GM19372 (cell line): Measurements from ENCODE around the gene ARFRP1.

Experiments
- ATAC-seq: cut with Tn5 transposase; IDR thresholded peaks from one replicate; pipeline ENCODE4 v1.9.1; 2021; ENCODE audit warnings: mild to moderate bottlenecking, low read depth, moderate library complexity; ENCODE audit not compliant: unreplicated experiment

Gene ARFRP1

GRCh38 chr20:63703471-63703975 lies 4.3 kb downstream of the ARFRP1 start:
- ATAC-seq = no peak

GRCh38 chr20:63702751-63703470 lies 4.9 kb downstream of the ARFRP1 start:
- ATAC-seq = no peak

- ATAC-seq = no peak
These were observed 5.6 kb downstream of the ARFRP1 start for GRCh38 chr20:63702036-63702665.

GRCh38 chr20:63701329-63702035 lies 6.3 kb downstream of the ARFRP1 start:
- no peak for ATAC-seq

- ATAC-seq = no peak
These were observed 6.8 kb downstream of the ARFRP1 start for GRCh38 chr20:63701051-63701328.

GRCh38 chr20:63700199-63701050 lies 7.4 kb downstream of the ARFRP1 start:
- ATAC-seq = no peak

GRCh38 chr20:63699466-63700198 lies 8.1 kb downstream of the ARFRP1 start:
- ATAC-seq = no peak

GRCh38 chr20:63698739-63699465 lies 8.9 kb downstream of the ARFRP1 start:
- ATAC-seq = no peak

GRCh38 chr20:63697868-63698545 lies 9.8 kb downstream of the ARFRP1 start:
- no peak for ATAC-seq

- no peak for ATAC-seq
These were observed 10.4 kb downstream of the ARFRP1 start for GRCh38 chr20:63697357-63697867.

- no peak for ATAC-seq
These were observed 11.0 kb downstream of the ARFRP1 start, which contains the start of gene TNFRSF6B for GRCh38 chr20:63696628-63697356. Gene TNFRSF6B, plus strand, starts transcription at chr20:63696652. Its CDS starts 116 bp downstream, at chr20:63696768.

- no peak for ATAC-seq
These were observed 11.5 kb downstream of the ARFRP1 start for GRCh38 chr20:63696306-63696627.

- ATAC-seq = no peak
These were observed 12.1 kb downstream of the ARFRP1 start for GRCh38 chr20:63695424-63696305.

- no peak for ATAC-seq
These were observed 13.0 kb downstream of the ARFRP1 start for GRCh38 chr20:63694584-63695423.

GRCh38 chr20:63693733-63694583 lies 13.8 kb downstream of the ARFRP1 start:
- ATAC-seq = no peak
